PC-9 (cell line): ENCODE results near the gene ELFN1. TPM values are rescaled to one million over a fixed set of nuclear protein-coding genes. Genes with fewer than 3 reads are reported as not detected.

ENCODE experiments used
- BruUV-seq: library from RNA; stranded (reverse); fragments of 400-500 nt; replicated peaks from 2 replicates; lab custom pipeline; 2021; lab: Mats Ljungman, UMichigan
- CTCF ChIA-PET: fragments of 300-600 bp; sonication (Branson Sonifier 250); formaldehyde crosslinking; loops from one replicate; lab custom pipeline; 2022; ENCODE audit warnings: antibody characterized with exemption; lab: Charles Lee
- POLR2A ChIA-PET: fragments of 300-600 bp; sonication (Branson Sonifier 250); formaldehyde crosslinking; loops from one replicate; lab custom pipeline; 2022; ENCODE audit warnings: antibody characterized with exemption; ENCODE audit not compliant: unreplicated experiment; lab: Charles Lee
- DNase-seq, 2 experiments: peaks; one replicate each; pipeline versions ENCODE4 v3.0.0 to v3.0.0-alpha.2; 2015 to 2022; ENCODE audit warnings: mixed read lengths in 1 of 2
- H2AFZ ChIP-seq: fragments of 200-600 bp; sonication (generic); 2 replicates; pipeline ENCODE4 v1.8.1; 2017; ENCODE audit warnings: antibody characterized with exemption
- H3F3A ChIP-seq: fragments of 200-600 bp; sonication (generic); 2 replicates; pipeline ENCODE4 v1.8.1; 2017; ENCODE audit warnings: antibody characterized with exemption, mild to moderate bottlenecking, low read depth; ENCODE audit not compliant: insufficient read depth
- H3K27ac ChIP-seq: fragments of 200-600 bp; sonication (generic); 2 replicates; pipeline ENCODE4 v1.6.1; 2016; ENCODE audit warnings: mixed run types
- H3K27me3 ChIP-seq: fragments of 200-600 bp; sonication (generic); 2 replicates; pipeline ENCODE4 v1.6.1; 2016; ENCODE audit warnings: low read depth, mixed run types; ENCODE audit not compliant: insufficient read depth
- H3K36me3 ChIP-seq: fragments of 200-600 bp; sonication (generic); 2 replicates; pipeline ENCODE4 v1.6.1; 2016; ENCODE audit warnings: low read depth, mixed run types
- H3K4me1 ChIP-seq: fragments of 200-600 bp; sonication (generic); replicated peaks from 2 replicates; pipeline ENCODE4 v1.6.1; 2016; ENCODE audit warnings: mixed run types; ENCODE audit not compliant: insufficient read depth
- H3K4me2 ChIP-seq: fragments of 200-600 bp; sonication (generic); 2 replicates; pipeline ENCODE4 v1.6.1; 2017; ENCODE audit warnings: mixed run types
- H3K4me3 ChIP-seq: fragments of 200-600 bp; sonication (generic); 2 replicates; pipeline ENCODE4 v1.6.1; 2016; ENCODE audit warnings: mixed run types
- H3K79me2 ChIP-seq: fragments of 200-600 bp; sonication (generic); 2 replicates; pipeline ENCODE4 v1.6.1; 2017; ENCODE audit warnings: low read depth, mixed run types
- H3K9me2 ChIP-seq: fragments of 200-600 bp; sonication (generic); 2 replicates; pipeline ENCODE4 v1.8.1; 2017; ENCODE audit warnings: mild to moderate bottlenecking; ENCODE audit not compliant: insufficient read depth
- H3K9me3 ChIP-seq: fragments of 200-600 bp; sonication (generic); 2 replicates; pipeline ENCODE4 v1.8.1; 2016; ENCODE audit warnings: low read depth; ENCODE audit not compliant: insufficient read depth
- H4K20me1 ChIP-seq: fragments of 200-600 bp; sonication (generic); 2 replicates; pipeline ENCODE4 v1.8.1; 2017; ENCODE audit not compliant: insufficient read depth
- EZH2 ChIP-seq: fragments of 200-600 bp; sonication (generic); IDR thresholded peaks from 2 replicates; pipeline ENCODE4 v1.8.0; 2017; ENCODE audit warnings: antibody characterized with exemption, low read depth
- intact Hi-C: fragments of 100-400 bp; cut with micrococcal nuclease; formaldehyde crosslinking; loops from one replicate; pipeline ENCODE4 v1.10.0; 2022; ENCODE audit not compliant: unreplicated experiment
- total RNA-seq: library from RNA; stranded (reverse); gene quantifications from 2 replicates; pipeline ENCODE4 v1.2.3, GENCODE V29; 2021
- TF ChIP-seq, protein P1 (sequence below): fragments of 200-600 bp; sonication (generic); conservative IDR thresholded peaks from 2 replicates; pipeline ENCODE4 v1.6.1; 2017; ENCODE audit warnings: mixed run types, antibody characterized with exemption, mild to moderate bottlenecking, moderate library complexity

The ELFN1 gene
- total RNA-seq, 1 experiment from 2014 or later: 0.09 TPM

DNA sequence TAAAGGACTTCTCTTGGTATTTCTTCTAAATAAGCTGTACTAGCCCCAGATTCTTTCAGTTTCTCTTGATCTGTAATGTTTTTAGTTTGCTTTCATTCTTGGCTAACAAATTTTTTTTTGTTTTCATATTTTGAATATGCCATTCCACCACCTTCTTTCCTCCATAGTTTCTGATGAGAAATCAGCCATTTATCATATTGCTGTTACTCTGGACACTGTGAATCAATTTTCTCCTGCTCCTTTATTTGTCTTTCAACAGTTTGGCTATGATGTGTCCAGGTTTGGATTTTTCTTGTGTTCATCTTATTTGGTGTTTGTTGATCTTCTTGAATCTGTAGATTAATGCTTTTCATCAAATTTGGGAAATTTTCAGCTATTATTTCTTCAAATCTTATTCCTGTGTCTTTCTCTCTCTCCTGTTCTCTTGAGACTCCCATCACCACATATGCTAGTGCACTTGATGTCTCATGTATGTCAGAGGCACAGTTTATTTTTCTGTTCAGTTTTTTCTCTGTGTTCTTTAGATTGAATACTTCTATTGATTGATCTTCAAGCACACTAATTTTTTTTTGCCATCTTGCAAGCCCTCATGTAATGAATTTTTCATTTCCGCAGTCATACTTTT is 15.0 kb downstream of the ELFN1 start:
- CTCF ChIA-PET: no interaction called here
- POLR2A ChIA-PET: no interaction called here
- H3K9me2 ChIP-seq: no peaks in the 10 kb centered on the region

DNA sequence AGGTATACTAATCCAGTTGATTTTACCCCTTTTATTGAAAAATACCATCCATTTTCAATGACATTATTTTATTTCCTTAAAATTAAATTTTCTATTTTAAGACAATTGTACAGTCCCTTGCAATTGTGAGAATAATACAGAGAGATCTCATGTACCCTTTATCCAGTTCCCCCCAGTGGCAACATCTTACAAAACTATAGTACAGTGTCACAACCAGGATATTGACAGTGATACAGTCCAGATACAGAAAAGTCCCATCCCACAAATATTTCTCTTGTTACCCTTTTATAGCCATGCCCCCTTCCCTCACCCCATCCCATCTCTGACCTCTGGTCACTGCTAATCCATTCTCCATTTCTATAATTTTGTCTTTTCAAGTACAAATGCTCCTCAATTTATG is 18.5 kb downstream of the ELFN1 start:
- TF ChIP-seq, protein P1, sequence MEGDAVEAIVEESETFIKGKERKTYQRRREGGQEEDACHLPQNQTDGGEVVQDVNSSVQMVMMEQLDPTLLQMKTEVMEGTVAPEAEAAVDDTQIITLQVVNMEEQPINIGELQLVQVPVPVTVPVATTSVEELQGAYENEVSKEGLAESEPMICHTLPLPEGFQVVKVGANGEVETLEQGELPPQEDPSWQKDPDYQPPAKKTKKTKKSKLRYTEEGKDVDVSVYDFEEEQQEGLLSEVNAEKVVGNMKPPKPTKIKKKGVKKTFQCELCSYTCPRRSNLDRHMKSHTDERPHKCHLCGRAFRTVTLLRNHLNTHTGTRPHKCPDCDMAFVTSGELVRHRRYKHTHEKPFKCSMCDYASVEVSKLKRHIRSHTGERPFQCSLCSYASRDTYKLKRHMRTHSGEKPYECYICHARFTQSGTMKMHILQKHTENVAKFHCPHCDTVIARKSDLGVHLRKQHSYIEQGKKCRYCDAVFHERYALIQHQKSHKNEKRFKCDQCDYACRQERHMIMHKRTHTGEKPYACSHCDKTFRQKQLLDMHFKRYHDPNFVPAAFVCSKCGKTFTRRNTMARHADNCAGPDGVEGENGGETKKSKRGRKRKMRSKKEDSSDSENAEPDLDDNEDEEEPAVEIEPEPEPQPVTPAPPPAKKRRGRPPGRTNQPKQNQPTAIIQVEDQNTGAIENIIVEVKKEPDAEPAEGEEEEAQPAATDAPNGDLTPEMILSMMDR: no peak
- TF ChIP-seq EZH2: no peak
- ChIA-PET POLR2A (no interaction called here), CTCF (interaction anchor here (0.7 kb wide), 1 partner anchor 770 kb away, joined by 8 read pairs; no protein-coding TSS in a partner anchor)
- Histone ChIP-seq H4K20me1 (0 out of 2 replicates have a peak, but pooled peaks cover 8% of the 10 kb centered on the region), H3K4me2 (no peak overlapping the region), H3K79me2 (no peaks in the 10 kb centered on the region), H3K4me3 (no peak overlapping the region), H3K27ac (no peak overlapping the region), H3K36me3 (no peaks in the 10 kb centered on the region), H3K9me3 (peaks cover 11% of the 10 kb centered on the region), H3K9me2 (no peaks in the 10 kb centered on the region), H2AFZ (no peak overlapping the region), H3K4me1 (no peaks in the 10 kb centered on the region), H3F3A (no peaks in the 10 kb centered on the region), H3K27me3 (peaks cover 48% of the 10 kb centered on the region)
- intact Hi-C loops: no loop called here
- no peak for DNase-seq
- BruUV-seq: no TSS peak

More for the DNA sequence above, 15.0 kb downstream of the ELFN1 start:
- no peaks in the 10 kb centered on the region for H4K20me1 ChIP-seq
- BruUV-seq: no TSS peak
- peaks cover 34% of the 10 kb centered on the region for H3K27me3 ChIP-seq
- H3K4me2 ChIP-seq: no peak overlapping the region
- no peak overlapping the region for H3K4me3 ChIP-seq
- H2AFZ ChIP-seq: no peak overlapping the region
- intact Hi-C loops: no loop called here
- H3K36me3 ChIP-seq: no peaks in the 10 kb centered on the region
- DNase-seq: no peak
- H3F3A ChIP-seq: no peaks in the 10 kb centered on the region
- no peaks in the 10 kb centered on the region for H3K79me2 ChIP-seq
- peaks cover 17% of the 10 kb centered on the region for H3K9me3 ChIP-seq
- no peaks in the 10 kb centered on the region for H3K4me1 ChIP-seq
- TF ChIP-seq, protein P1: no peak
- no peak for TF ChIP-seq EZH2
- no peak overlapping the region for H3K27ac ChIP-seq

- H3K9me3 ChIP-seq: peaks cover 7% of the 10 kb centered on the region
- H3K79me2 ChIP-seq: no peaks in the 10 kb centered on the region
- no peak overlapping the region for H3K4me3 ChIP-seq
- no TSS peak for BruUV-seq
- H3F3A ChIP-seq: no peaks in the 10 kb centered on the region
- H3K4me1 ChIP-seq: no peaks in the 10 kb centered on the region
- 0 out of 2 replicates have a peak, but pooled peaks cover 8% of the 10 kb centered on the region for H4K20me1 ChIP-seq
- H3K36me3 ChIP-seq: no peaks in the 10 kb centered on the region
- H3K27me3 ChIP-seq: peaks cover 56% of the 10 kb centered on the region
- TF ChIP-seq EZH2: no peak
- TF ChIP-seq, protein P1: no peak
- H3K4me2 ChIP-seq: no peak overlapping the region
- H2AFZ ChIP-seq: no peak overlapping the region
- no peak overlapping the region for H3K27ac ChIP-seq
- no peaks in the 10 kb centered on the region for H3K9me2 ChIP-seq
- ChIA-PET CTCF (no interaction called here), POLR2A (no interaction called here)
- DNase-seq: no peak
- intact Hi-C loops: no loop called here
These were observed 19.2 kb downstream of the ELFN1 start for GRCh38 chr7:1689311-1689710.
